Inflammatory macrophage treated with lipopolysaccharide for 1 hour (primary cell): Measurements from ENCODE around the gene SPDEF.

ENCODE experiments used
- DNase-seq, 2 donors: peaks; one replicate each; pipeline ENCODE4 v3.0.0-alpha.2; 2020 to 2022

The SPDEF gene

GRCh38 chr6:34512738-34513115 lies 43.4 kb downstream of the SPDEF start:
- no peak for DNase-seq

GRCh38 chr6:34511915-34512737 lies 44.0 kb downstream of the SPDEF start:
- DNase-seq = no peak

- no peak for DNase-seq
Measured at GRCh38 chr6:34511214-34511914, 44.8 kb downstream of the SPDEF start.

GRCh38 chr6:34510299-34510698 lies 45.8 kb downstream of the SPDEF start:
- no peak for DNase-seq

GRCh38 chr6:34509782-34510181 lies 46.3 kb downstream of the SPDEF start:
- DNase-seq = no peak

GRCh38 chr6:34508425-34508824 lies 47.7 kb downstream of the SPDEF start:
- no peak for DNase-seq

GRCh38 chr6:34506718-34507117 lies 49.4 kb downstream of the SPDEF start:
- DNase-seq = no peak

- no peak for DNase-seq
Measured at GRCh38 chr6:34497411-34497810, 58.7 kb downstream of the SPDEF start.

GRCh38 chr6:34496103-34496685 lies 59.9 kb downstream of the SPDEF start:
- no peak for DNase-seq

- no peak for DNase-seq
Measured at GRCh38 chr6:34494973-34495372, 61.2 kb downstream of the SPDEF start.

- no peak for DNase-seq
Measured at GRCh38 chr6:34493344-34493743, 62.8 kb downstream of the SPDEF start.

GRCh38 chr6:34491091-34491430 lies 65.1 kb downstream of the SPDEF start:
- no peak for DNase-seq

GRCh38 chr6:34490390-34491090 lies 65.6 kb downstream of the SPDEF start:
- no peak for DNase-seq

- DNase-seq = peak in 1 of 2 donors; percentile 8
Measured at GRCh38 chr6:34489207-34489805, 66.8 kb downstream of the SPDEF start.
